Fibroblast of upper back skin (primary cell): ENCODE data around the gene ABCA10.
"Not testable (repeated sequence)": the region's sequence is repeated elsewhere in the genome, so short reads cannot be mapped to it uniquely, and the experiment has no call there.

Source experiments
- DNase-seq: peaks from one replicate; pipeline ENCODE4 v3.0.0-alpha.2; 2013

ABCA10 gene, protein sequence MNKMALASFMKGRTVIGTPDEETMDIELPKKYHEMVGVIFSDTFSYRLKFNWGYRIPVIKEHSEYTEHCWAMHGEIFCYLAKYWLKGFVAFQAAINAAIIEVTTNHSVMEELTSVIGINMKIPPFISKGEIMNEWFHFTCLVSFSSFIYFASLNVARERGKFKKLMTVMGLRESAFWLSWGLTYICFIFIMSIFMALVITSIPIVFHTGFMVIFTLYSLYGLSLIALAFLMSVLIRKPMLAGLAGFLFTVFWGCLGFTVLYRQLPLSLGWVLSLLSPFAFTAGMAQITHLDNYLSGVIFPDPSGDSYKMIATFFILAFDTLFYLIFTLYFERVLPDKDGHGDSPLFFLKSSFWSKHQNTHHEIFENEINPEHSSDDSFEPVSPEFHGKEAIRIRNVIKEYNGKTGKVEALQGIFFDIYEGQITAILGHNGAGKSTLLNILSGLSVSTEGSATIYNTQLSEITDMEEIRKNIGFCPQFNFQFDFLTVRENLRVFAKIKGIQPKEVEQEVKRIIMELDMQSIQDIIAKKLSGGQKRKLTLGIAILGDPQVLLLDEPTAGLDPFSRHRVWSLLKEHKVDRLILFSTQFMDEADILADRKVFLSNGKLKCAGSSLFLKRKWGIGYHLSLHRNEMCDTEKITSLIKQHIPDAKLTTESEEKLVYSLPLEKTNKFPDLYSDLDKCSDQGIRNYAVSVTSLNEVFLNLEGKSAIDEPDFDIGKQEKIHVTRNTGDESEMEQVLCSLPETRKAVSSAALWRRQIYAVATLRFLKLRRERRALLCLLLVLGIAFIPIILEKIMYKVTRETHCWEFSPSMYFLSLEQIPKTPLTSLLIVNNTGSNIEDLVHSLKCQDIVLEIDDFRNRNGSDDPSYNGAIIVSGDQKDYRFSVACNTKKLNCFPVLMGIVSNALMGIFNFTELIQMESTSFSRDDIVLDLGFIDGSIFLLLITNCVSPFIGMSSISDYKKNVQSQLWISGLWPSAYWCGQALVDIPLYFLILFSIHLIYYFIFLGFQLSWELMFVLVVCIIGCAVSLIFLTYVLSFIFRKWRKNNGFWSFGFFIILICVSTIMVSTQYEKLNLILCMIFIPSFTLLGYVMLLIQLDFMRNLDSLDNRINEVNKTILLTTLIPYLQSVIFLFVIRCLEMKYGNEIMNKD (N-terminal part only)

DNA sequence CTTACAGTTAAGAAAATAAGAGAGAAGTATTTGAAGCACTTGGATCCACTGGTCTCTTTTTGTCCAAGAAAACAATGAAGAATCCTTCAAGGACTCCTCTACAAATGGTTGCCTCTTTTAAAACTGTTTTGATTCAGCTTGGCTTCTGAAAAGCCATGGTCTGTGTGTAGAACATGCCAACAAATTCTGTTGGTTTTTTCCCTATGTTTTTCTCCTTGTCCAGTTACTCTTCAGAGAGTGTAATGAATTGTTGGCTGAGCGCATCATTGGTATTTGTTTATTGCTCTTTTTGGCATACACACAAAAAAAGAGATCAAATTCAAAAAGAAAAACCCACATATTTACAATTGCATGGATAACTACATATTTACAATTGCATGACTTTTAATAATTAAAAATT is at the start of gene ABCA10:
Gene ABCA10 (minus strand): TSS at position 249 of the 400 bp plus-strand sequence. CDS start 3,466 bp downstream, outside the sequence.
- no peak for DNase-seq

DNA sequence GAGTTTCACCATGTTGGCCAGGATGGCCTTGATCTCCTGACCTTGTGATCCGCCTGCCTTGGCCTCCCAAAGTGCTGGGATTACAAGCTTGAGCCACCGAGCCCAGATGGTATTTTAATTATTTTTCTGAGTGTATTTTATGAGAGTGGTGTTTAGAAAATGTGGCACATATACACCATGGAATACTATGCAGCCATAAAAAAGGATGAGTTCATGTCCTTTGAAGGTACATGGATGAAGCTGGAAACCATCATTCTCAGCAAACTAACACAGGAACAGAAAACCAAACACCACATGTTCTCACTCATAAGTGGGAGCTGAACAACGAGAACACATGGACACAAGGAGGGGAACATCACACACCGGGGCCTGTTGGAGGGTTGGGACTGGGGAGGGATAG is 47.7 kb upstream of the ABCA10 start:
- not testable (repeated sequence) for DNase-seq

DNA sequence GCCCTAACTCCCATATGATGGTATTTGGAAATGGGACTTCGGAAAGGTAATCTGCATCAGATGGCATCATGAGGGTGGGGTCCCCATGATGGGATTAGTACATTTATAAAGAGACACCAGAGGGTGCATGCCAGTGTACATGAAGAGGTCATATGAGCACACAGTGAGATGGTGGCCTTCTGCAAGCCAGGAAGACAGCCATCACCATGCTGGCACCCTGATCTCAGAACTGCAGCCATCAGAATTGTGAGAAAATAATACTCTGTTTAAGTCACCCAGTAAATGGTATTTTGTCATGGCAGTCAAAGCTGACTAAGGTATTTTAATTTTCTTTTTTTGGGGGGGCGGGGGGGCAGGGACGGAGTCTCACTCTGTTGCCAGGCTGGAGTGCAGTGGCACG is 47.1 kb upstream of the ABCA10 start:
- DNase-seq: no peak

DNA sequence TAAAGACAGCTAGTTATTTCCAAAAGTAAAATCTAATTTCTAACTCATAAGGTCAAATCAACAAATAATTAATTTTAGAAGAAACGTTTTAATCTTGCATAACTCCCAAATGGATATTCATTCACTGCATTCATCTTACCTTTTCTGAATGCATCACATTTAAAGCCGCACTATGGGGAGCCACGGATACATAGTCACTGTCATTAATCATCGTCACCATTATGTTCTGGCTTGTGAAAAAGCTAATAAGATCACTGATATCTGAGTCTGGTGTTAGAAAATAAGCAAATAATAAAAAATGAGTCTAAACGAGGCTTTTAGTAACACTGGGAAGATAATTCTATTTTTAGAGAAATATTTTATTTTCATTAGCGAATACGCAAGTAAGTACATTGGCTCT is 42.4 kb upstream of the ABCA10 start:
- no peak for DNase-seq

DNA sequence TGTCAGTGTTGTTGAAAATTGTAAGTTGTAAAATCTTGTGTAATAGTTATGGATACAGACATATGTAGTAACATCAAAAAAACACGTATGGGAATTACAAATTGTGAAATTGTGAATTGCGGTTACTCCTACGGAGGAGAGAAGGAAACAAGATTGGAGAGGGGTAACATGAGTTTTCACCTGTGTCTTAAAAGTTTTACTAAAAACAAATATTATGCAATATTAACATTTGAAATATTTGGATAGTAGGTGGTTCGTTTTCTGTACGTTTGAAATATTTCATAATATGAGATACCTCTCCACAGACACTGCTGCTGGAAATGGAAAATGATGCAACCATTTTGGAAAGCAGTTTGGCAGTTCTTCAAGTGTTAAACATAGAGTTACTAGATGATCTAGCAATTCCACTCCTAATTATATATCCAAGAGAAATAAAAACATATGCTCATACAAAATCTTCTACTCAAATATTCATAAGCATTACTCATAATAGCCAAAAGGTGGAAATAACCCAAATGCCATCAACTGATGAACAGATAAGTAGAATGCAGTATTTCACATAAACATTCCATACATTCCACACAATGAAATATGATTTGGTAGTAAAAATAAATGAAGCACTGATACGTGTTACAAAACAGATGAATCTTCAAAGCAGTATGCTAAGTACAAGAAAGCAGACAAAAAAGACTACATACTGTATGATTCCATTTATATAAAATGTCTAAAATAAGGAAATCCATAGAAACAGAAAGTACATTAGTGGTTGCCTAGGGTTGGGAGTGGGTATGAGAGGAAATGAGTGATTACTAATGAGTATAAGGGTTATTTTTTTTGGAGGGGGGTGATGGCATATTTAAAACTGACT is 40.7 kb upstream of the ABCA10 start:
- peak; percentile 95 for DNase-seq

DNA sequence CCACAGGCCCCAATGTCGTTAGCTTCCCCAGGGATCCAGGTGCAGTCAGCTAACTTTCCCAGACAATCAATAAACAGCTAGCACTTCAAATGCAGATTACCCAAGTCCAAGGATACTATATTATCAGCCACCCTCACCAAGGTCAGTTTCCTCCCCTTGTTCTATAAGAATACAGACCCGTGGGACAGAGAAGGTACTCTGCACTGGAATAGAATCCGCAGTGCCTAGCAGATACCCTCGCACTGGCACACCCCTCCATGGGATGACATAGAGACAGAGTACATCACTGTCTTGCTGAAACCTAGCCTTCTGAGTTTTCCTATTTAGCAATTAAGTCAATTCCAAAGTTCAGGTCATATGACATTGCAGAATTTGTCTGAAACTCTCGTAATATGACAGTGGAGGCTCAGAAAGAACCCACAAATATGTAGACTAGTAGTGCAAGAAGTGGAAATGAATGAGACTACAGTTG is 40.0 kb upstream of the ABCA10 start:
- DNase-seq: peak; percentile 48

DNA sequence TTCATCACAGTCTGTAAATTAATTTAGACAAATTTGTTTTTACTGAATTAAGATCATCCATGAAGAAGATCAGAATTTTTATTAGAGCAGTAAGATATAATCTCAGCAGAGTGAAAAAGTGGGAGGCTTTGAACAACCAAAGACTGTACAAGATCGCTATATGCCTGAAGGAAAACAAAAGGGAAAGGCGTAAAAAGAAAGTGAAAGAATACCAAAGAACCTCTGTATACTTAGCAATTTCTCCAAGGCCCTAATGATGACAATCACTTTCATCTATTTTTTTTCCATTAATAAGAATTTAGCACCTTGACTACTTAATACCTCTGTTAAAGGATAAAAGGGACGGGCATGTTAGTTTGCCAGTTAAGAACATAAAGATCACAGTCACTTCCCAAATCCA is 38.6 kb upstream of the ABCA10 start:
- DNase-seq: no peak

DNA sequence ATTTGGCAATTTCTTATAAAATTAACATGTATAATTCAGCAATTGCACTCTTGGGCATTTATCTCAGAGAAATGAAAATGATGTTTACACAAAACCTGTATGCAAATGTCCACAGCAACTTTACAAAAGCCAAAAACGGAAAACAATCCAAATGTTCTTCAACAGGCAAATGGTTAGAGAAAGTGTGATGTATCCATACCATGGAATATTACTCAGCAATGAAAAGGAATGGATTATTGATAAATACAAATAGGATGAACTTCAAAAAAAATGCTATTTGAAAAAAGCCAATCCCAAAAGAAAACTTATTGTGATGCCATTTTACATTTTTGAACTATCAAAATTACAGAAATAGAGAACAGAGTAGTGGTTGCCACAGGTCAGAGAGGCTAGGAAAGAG is 37.2 kb upstream of the ABCA10 start:
- no peak for DNase-seq

DNA sequence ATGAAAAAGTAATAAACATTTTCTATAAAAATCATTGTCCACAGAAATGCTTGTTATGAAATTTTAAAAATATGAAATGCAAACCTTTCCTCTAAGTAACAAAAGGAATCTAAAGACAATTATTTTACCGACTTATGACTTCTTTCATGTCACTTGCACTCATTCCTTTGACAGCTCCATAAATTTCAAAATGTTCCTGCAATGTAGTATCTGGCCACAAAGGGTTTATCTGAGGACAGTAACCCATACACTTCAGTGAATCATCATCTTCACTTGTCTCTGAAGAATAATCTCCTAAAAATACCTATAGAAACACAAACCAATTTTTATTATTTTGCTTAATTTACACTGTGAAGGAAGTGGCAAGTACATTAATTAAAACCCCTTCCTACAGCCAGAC is 25.6 kb upstream of the ABCA10 start:
- DNase-seq: peak; percentile 34

DNA sequence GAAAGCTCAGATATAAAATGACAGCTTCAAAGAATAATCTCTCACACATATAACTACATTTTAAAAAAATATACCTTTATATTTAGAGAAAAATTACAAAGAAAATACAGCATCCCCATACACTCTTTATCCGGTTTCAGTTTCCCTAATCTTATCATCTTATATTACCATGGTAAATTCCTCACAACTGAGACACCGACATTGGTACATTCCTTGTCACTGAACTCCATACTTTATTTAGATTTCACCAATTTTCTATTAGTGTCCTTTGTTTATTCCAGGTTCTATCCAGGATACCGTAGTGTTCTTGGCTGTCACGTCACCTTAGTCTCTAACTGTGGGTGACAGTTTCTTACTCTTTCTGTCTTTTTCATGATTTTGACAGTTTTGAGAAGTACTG is 22.0 kb upstream of the ABCA10 start:
- no peak for DNase-seq

DNA sequence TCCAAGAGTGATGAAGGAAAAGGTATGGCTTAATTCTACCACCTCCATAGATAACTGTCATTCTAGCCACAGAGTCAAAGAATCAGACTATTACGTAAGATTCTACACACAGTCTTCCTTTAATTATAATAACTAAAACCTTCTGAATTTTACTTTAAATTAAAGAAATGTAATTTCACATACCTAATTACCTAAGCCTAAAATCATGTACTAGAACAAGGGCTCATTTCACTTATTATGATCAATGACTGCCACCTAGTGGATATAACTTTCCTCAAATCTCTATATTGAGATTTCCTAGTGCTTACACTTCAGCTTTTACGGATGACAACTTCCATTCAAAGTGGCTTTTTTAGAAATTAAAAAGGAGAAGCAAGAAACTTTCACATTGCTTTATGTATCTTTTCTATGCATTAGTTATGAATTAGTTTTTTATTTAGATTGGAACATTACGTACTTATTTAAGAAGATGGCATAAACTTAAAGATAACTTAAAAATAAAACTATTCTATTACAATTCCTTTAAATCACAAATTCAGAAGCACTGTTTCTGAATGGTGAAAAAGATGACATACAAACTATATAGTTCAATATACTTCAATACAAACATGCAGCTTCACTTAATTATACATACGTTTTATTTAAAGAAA is 18.2 kb upstream of the ABCA10 start:
- peak; percentile 55 for DNase-seq

DNA sequence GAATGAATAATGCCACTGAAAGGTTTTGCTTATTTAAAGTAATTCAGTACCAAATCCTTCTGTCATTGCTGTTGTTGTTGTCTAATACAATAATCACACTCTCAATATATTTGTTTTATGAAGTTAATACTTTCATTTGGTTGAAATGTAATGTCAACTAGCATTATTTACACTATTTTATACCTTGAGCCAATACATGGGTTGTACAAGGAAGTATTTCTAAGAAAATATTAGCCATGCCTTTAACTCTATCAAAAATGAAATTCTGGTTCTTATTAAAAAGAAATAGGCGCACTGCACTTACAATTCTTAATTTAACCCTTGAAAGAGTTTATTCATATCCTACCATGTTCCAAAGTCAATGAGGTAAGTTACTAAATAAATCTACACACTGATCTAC is 17.6 kb upstream of the ABCA10 start:
- DNase-seq: no peak

DNA sequence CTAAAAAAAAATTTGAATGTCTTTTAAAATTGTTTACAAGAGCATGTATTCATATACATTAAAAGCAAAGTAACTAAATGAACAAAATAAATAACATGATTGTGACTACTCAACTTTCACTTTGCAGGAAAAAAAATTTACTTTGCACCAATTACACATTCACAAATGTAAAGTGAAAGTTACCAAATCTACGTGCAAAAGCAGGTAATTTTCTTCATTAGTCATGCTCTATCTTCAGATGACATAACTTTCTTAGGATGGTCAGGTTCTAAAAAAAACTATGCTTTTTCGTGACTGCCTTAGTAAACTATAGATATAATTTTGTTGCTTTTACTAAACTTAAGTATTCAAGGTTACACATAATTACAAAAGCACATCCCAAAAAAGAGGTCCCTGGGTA is 17.0 kb upstream of the ABCA10 start:
- DNase-seq: no peak

DNA sequence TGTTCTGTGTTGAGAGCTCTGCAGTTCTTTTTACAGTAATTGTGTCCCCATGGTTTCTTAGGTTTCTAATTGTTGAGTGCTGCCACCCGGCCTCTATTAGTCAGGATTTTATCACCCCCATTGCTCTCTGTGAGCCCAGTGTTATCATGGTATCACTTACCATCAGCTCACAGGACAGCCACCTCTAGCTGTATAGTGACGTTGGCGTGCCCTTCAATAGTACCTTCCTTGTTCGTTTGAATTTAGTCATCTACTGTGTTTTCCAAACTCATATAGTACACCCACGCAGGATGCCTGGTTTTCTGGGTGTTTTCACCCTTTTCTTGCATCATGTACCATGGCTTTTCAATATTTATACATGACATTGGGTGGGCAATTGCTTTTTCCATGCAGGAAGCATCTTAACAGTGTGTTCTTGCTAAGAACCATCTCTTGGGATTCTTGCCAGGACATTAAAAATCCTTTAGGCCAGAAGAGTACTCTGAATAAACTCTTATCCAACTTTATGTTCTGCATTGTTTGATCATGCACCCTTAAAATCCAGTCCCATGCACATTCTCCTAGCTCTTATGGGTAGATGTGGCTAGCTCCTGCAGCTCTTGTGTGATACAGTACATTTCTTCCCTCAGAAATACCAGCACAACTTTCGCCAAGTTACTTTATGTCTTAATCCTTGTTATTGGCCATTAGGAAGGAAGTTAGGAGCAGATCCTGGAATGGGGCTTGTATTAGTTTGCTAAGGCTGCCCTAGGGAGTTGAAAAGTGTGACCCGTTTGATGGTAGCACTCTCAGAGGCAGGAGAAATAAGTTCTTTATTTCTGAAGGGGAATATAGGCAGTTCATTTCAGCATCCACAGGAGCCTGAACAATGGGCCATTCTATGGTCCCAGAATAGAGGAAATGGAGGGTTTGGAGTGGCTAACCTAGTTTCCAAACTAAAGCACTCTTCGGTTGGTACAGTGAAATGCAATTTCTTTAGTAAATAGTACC is 11.3 kb upstream of the ABCA10 start:
- DNase-seq: no peak

DNA sequence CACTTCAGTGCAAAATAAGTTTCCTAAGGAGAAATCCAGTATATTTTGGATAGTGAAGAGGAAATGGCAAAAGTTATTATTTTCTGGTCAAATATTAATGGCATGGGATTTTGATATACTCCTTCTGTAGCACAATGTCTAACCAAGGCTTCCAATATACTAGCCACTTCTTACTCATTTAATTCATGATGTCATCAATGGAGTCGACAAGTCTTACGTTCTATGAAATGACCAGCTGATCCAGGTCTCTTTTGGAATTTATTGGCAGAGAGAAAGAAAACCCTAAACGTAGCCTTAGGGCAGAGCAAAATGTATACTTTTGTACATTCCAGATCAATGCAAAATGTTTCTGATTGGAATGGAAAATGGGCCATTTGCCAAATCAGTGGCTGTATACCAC is 8.3 kb upstream of the ABCA10 start:
- no peak for DNase-seq

DNA sequence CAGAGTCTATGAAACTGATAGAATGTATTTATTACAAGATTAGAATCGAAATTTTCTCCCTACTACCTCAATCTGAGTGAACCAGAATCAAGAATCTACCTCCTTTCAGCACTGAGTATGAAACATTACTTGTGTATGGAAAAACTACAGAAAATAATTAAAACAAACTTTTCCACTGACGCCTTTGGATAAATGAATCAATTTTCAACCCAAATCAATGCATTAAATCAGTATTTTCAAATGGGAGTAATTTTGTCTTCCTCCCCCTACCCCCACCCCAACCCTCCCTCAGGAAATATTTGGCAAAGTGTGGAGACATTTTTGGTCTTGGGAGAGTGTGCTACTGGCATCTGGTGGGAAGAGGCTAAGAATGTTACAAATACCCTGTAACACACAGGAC is 7.8 kb upstream of the ABCA10 start:
- DNase-seq: no peak

DNA sequence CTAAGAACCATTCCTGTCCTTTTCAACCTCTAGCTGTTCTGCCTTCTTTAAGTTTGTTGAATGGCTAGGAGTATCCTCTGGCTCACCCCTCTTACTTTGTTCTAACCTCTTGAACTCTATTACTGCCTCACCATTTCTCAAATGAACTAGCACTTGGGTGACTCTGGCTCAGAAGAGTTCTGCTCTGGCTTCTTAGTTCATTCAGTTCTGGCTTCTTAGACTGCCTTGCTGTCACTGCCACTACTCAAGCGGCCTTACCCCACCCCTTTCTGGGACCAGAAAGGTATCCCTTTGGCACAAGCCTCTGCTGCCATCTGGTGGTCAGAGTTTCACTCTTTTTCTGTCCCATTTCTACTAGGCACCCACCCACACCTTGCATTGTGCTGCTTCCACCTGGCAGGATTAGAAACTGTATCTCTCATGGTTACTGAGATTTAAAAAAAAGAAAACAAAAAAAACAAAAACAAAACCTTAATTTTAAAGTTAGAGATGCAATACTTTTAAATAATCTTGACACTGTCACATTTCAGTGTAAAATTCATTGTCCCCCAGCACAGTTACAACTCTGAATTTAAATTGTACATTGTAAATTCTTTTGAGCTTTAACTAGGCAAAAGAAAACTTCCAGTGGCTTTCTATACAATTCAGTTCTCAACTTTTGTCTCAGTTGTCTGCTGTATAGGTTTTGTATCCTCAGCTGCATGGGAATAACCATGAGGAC is 6.9 kb upstream of the ABCA10 start:
- peak; percentile 75 for DNase-seq

DNA sequence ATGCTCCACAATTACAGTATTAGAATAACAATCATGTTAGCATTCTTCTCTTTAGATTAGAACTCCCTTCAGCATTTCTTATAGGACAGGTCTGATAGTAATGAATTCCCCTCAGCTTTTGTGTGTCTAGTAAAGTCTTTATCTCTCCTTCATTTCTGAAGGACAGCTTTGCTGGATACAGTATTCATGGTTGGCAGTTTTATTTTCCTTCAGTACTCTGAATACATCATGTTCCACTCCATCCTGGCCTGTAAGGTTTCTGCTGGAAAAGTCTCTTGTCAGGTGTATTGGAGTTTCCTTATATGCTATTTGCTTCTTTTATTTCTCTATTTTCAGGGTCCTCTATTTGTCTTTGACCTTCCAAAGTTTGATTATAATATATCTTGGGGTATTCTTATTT is 4.0 kb upstream of the ABCA10 start:
- no peak for DNase-seq

DNA sequence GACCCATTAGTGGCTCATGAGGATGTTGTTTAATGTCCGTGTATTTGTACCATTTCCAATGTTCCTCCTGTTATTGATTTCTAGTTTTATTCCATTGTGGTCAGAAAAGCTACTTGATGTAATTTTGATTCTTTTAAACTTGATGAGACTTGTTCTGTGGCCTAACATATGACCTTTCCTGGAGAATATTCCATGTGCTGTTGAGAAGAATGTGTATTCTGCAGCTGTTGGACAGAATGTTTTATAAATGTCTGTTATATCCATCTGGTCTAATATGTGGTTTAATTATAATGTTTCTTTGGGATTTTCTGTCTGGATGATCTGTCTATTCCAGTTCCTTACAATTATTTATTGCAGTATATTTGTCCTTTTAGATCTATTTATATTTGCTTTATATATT is 2.9 kb upstream of the ABCA10 start:
- no peak for DNase-seq

DNA sequence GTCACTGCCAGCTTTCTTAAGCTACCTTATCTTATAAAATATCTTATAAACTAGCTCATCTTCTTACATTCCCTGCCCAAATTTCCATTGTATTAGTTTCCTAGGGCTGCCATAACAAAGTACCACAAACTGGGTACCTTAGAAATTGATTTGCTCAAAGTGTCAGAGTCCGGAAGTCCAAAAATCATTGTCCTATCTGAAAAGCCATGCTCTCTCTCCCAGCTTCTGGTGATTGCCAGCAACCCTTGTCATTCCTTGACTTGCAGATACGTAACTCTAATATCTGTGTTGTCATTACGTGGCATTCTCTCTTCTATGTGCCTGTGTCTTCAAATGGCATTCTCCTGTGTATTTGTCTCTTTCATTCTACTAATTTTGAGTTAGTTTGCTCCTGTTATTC is 2.3 kb upstream of the ABCA10 start:
- no peak for DNase-seq
